Choroid plexus epithelial cell (primary cell): ENCODE results near the gene PUS3.

Experiments used
- DNase-seq: peaks from one replicate; pipeline ENCODE4 v3.0.0-alpha.2; 2010; ENCODE audit warnings: low read depth
- H3K4me3 ChIP-seq: 2 replicates; pipeline ENCODE4 v1.5.1; 2011; ENCODE audit warnings: low read depth, mild to moderate bottlenecking, control low read depth, low read length, moderate library complexity
- CTCF ChIP-seq: conservative IDR thresholded peaks from 2 replicates; pipeline ENCODE4 v1.5.1; 2011; ENCODE audit warnings: low read depth, mild to moderate bottlenecking, control low read depth, inconsistent platforms, low read length, moderate library complexity

PUS3 gene

GRCh38 chr11:125886997-125887372, 16.0 kb downstream of the PUS3 start:
- peak; percentile 32 for DNase-seq
- peak overlapping the region; percentile 98 for H3K4me3 ChIP-seq
- TF ChIP-seq CTCF: no peak

DNA sequence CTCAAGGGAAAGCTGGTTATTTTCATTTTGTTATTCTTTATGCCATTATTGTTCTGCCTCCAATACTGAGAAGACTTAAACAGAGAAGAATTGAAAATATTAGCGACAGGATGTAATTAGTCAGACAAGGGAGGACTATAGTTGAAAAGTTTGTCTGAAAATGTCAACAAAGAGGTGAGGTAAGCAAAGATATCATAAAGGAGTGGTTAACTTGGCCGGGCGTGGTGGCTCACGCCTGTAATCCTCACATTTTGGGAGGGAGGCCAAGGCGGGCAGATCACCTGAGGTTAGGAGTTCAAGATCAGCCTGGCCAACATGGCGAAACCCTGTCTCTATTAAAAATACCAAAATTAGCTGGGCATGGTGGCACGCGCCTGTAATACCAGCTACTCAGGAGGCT, 19.6 kb downstream of the PUS3 start:
- no peak overlapping the region for H3K4me3 ChIP-seq
- no peak for DNase-seq
- TF ChIP-seq CTCF: no peak

- H3K4me3 ChIP-seq: no peak overlapping the region
- TF ChIP-seq CTCF: no peak
- no peak for DNase-seq
These were observed 21.7 kb downstream of the PUS3 start for GRCh38 chr11:125881291-125881690.

DNA sequence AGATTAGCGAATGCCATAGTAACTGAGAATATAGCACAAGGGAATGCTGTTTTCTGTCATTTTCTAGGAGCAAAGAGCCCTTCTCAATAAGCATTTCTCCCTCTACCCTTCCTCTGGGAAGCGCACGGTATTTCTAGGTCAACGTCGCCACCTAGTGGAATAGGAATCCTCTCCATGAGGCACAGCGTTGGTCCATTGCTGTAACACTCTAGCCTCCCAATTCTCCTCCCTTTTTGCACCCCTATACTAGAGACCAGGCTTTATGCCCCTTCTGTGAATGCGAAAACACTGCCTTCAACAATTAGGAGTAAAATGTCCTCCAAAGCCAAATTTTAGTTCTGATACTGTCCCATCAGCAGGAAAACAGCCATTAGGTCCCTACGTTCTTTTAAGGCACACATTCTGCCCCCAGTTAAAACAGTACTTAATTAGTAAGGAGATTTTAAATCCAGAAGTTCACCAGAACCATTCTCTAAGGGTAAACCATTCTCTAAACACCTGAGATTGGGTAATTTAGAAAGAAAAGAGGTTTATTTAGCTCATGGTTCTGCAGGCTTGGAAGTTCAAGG, 28.4 kb downstream of the PUS3 start:
- peak; percentile 85 for DNase-seq
- H3K4me3 ChIP-seq: peak overlapping the region; percentile 25
- peak; percentile 89 for TF ChIP-seq CTCF

- peak overlapping the region; percentile 25 for H3K4me3 ChIP-seq
- TF ChIP-seq CTCF: no peak
These were observed 29.0 kb downstream of the PUS3 start for GRCh38 chr11:125873881-125874555.

GRCh38 chr11:125872138-125872491, 30.9 kb downstream of the PUS3 start:
- no peak for DNase-seq
- TF ChIP-seq CTCF: no peak
- no peak overlapping the region for H3K4me3 ChIP-seq

More at GRCh38 chr11:125873881-125874555, 29.0 kb downstream of the PUS3 start:
- no peak for DNase-seq

GRCh38 chr11:125871391-125872137, 31.4 kb downstream of the PUS3 start:
- no peak overlapping the region for H3K4me3 ChIP-seq
- peak; percentile 56 for DNase-seq
- peak; percentile 80 for TF ChIP-seq CTCF
